ENCODE data around the gene CD40LG.

CD40LG gene

DNA sequence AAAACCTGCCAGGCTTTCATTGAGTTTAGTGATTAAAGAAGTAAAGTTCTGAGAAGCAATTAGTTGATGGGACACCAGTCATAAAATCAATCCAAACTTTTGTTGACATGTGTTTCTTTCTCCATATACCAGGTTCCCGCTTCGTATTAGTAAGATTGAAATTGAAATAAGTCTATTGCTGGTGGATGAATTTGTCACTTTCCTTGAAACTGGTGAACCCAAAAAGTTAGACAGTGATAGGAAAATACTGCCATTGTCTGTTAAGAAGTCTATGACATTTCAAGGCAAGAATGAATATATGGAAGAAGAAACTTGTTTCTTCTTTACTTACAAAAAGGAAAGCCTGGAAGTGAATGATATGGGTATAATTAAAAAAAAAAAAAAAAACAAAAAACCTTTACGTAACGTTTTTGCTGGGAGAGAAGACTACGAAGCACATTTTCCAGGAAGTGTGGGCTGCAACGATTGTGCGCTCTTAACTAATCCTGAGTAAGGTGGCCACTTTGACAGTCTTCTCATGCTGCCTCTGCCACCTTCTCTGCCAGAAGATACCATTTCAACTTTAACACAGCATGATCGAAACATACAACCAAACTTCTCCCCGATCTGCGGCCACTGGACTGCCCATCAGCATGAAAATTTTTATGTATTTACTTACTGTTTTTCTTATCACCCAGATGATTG lies at the start of gene CD40LG:
TSS of gene CD40LG (plus strand) at position 482 of the 684 bp plus-strand sequence. CDS start at position 573, 91 bp downstream.
- no peaks in the 10 kb centered on the region for H3K27me3 ChIP-seq (ENCODE audit: low read depth, low read length)
- no peaks in the 10 kb centered on the region for H3K9me3 ChIP-seq (ENCODE audit: control insufficient read depth in 1 of 2, low read length in 2 of 2)
- H3K27ac ChIP-seq (ENCODE audit: low read length): no peak within 1 kb of the TSS
- H3K36me3 ChIP-seq (ENCODE audit: control insufficient read depth in 1 of 2, insufficient read depth in 2 of 2, low read length in 2 of 2): no peaks in the 10 kb centered on the region
- no peak within 1 kb of the TSS for H3K4me3 ChIP-seq (ENCODE audit: low read depth in 1 of 2, low read length in 2 of 2)
- H3K4me1 ChIP-seq (ENCODE audit: control insufficient read depth in 1 of 2, insufficient read depth in 2 of 2, low read length in 2 of 2): no peaks in the 10 kb centered on the region

DNA sequence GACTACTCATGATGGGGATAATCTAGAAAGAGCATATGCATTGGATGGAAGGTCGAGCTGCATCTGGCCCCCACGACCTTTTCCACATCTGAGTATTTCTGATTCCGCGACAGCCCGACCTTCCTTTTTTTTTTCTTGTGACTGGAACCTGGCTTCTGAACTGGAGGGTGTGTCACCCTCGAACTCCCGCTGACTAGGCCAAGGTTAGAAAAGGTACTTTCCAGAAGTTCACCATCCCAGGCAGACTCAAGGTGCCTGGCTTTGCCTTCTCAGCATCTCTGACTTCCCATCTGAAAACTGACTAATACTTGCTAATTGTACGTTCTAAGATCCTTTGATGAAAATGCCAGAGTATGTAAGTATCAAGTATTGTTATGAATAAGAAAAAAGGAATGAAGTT lies 49.3 kb upstream of the CD40LG start:
- no peaks in the 10 kb centered on the region for H3K9me3 ChIP-seq (ENCODE audit: control insufficient read depth in 1 of 2, low read length in 2 of 2)
- H3K27me3 ChIP-seq (ENCODE audit: low read depth, low read length): no peaks in the 10 kb centered on the region
- H3K36me3 ChIP-seq (ENCODE audit: control insufficient read depth in 1 of 2, insufficient read depth in 2 of 2, low read length in 2 of 2): no peaks in the 10 kb centered on the region
- no peak overlapping the region for H3K27ac ChIP-seq (ENCODE audit: low read length)
- H3K4me3 ChIP-seq (ENCODE audit: low read depth in 1 of 2, low read length in 2 of 2): no peak overlapping the region
- no peaks in the 10 kb centered on the region for H3K4me1 ChIP-seq (ENCODE audit: control insufficient read depth in 1 of 2, insufficient read depth in 2 of 2, low read length in 2 of 2)

DNA sequence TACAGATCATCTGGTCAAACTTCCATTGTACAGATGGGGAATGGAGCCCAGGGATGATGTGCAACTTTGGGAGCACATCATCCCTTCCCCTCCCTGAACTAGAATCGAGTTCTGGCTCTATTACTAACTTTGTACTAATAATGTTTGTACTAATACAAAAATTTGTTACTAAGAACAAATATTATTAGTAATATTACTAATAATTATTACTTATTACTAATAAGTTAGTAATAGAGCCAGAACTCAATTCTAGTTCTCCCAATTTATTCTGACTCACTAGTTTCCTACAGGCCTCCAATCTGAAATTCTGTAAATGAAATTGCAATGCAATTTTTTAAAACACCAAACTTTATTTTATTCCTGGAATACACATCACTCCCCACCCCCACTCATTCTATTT lies 47.9 kb upstream of the CD40LG start:
- Histone ChIP-seq H3K27ac (ENCODE audit: low read length) (no peak overlapping the region), H3K27me3 (ENCODE audit: low read depth, low read length) (no peaks in the 10 kb centered on the region), H3K4me3 (ENCODE audit: low read depth in 1 of 2, low read length in 2 of 2) (no peak overlapping the region), H3K9me3 (ENCODE audit: control insufficient read depth in 1 of 2, low read length in 2 of 2) (no peaks in the 10 kb centered on the region), H3K4me1 (ENCODE audit: control insufficient read depth in 1 of 2, insufficient read depth in 2 of 2, low read length in 2 of 2) (no peaks in the 10 kb centered on the region), H3K36me3 (ENCODE audit: control insufficient read depth in 1 of 2, insufficient read depth in 2 of 2, low read length in 2 of 2) (no peaks in the 10 kb centered on the region)

- Histone ChIP-seq H3K4me1 (ENCODE audit: control insufficient read depth in 1 of 2, insufficient read depth in 2 of 2, low read length in 2 of 2) (no peaks in the 10 kb centered on the region), H3K9me3 (ENCODE audit: control insufficient read depth in 1 of 2, low read length in 2 of 2) (no peaks in the 10 kb centered on the region), H3K27ac (ENCODE audit: low read length) (no peak overlapping the region), H3K36me3 (ENCODE audit: control insufficient read depth in 1 of 2, insufficient read depth in 2 of 2, low read length in 2 of 2) (no peaks in the 10 kb centered on the region), H3K27me3 (ENCODE audit: low read depth, low read length) (no peaks in the 10 kb centered on the region), H3K4me3 (ENCODE audit: low read depth in 1 of 2, low read length in 2 of 2) (no peak overlapping the region)
These were observed 40.7 kb upstream of the CD40LG start for GRCh38 chrX:136607236-136607635.

- Histone ChIP-seq H3K4me3 (ENCODE audit: low read depth in 1 of 2, low read length in 2 of 2) (no peak overlapping the region), H3K27ac (ENCODE audit: low read length) (no peak overlapping the region), H3K9me3 (ENCODE audit: control insufficient read depth in 1 of 2, low read length in 2 of 2) (no peaks in the 10 kb centered on the region), H3K27me3 (ENCODE audit: low read depth, low read length) (no peaks in the 10 kb centered on the region), H3K36me3 (ENCODE audit: control insufficient read depth in 1 of 2, insufficient read depth in 2 of 2, low read length in 2 of 2) (no peaks in the 10 kb centered on the region), H3K4me1 (ENCODE audit: control insufficient read depth in 1 of 2, insufficient read depth in 2 of 2, low read length in 2 of 2) (no peaks in the 10 kb centered on the region)
These were observed 39.5 kb upstream of the CD40LG start for GRCh38 chrX:136608295-136608933.

DNA sequence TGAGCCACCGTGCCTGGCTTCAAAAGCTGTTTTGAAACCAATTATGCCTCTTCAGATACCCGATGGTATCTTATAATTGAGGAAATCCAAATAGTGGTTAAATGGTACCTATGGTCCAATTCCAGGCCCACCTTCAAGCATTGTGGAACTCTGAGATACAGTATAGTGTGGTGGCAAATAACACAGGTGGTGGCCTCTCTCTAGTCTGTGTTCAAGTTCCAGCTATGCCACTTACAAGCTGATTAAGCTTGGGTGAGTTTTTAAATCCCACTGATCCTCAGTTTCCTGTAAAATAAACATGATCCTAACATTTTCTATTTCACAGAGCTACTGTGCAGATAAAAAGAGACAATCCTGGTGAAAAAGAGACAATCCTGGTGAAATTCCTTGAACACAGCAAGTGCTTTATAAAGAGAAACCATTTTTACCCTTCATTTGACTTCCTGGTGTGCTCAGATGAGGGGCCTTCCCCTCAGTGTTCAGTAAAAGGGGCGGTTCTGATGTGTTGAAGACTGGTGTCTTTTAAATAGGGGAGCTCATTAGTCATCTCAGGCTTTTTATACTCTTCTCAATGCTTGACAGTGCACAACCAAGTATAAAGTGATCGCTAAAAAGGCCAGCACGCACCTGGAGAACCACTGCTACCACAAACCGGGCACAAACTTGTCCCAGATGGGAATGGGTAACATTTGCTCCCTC lies 30.8 kb upstream of the CD40LG start:
- no peak overlapping the region for H3K4me3 ChIP-seq (ENCODE audit: low read depth in 1 of 2, low read length in 2 of 2)
- no peaks in the 10 kb centered on the region for H3K36me3 ChIP-seq (ENCODE audit: control insufficient read depth in 1 of 2, insufficient read depth in 2 of 2, low read length in 2 of 2)

DNA sequence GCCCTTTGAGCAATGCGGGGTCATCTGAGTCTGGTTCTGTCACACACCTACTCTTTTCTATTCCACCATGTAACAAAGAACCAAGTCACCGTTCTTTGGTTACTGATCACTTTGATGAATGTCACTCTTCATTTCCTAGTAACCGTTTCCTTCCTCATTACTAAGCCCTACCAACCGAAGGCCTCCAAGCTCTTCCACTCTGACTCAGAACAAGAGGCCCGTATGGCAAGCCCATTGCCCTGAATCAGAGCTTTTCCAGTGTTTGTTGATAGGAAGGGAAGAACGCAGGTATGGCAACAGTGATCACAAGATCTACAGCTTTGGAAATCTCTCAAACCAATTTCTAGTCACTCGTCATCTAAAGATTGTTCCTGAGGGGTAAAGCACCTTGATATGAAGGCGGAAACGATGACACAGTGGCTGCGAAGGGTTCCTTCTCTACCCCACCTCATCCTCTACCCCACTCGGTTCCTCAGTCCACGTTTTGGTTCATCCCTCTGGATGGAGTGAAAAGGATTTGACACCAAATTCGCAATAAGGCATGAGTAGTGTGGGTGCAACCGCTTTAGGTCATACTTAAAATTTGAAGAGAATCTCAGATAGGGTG lies 28.0 kb upstream of the CD40LG start:
- Histone ChIP-seq H3K9me3 (ENCODE audit: control insufficient read depth in 1 of 2, low read length in 2 of 2) (no peaks in the 10 kb centered on the region), H3K36me3 (ENCODE audit: control insufficient read depth in 1 of 2, insufficient read depth in 2 of 2, low read length in 2 of 2) (no peaks in the 10 kb centered on the region), H3K4me3 (ENCODE audit: low read depth in 1 of 2, low read length in 2 of 2) (no peak overlapping the region), H3K27ac (ENCODE audit: low read length) (no peak overlapping the region), H3K27me3 (ENCODE audit: low read depth, low read length) (no peaks in the 10 kb centered on the region), H3K4me1 (ENCODE audit: control insufficient read depth in 1 of 2, insufficient read depth in 2 of 2, low read length in 2 of 2) (no peaks in the 10 kb centered on the region)

More for the DNA sequence above, 30.8 kb upstream of the CD40LG start:
- Histone ChIP-seq H3K27me3 (ENCODE audit: low read depth, low read length) (no peaks in the 10 kb centered on the region), H3K27ac (ENCODE audit: low read length) (no peak overlapping the region), H3K9me3 (ENCODE audit: control insufficient read depth in 1 of 2, low read length in 2 of 2) (no peaks in the 10 kb centered on the region), H3K4me1 (ENCODE audit: control insufficient read depth in 1 of 2, insufficient read depth in 2 of 2, low read length in 2 of 2) (no peaks in the 10 kb centered on the region)

- H3K4me3 ChIP-seq (ENCODE audit: low read depth in 1 of 2, low read length in 2 of 2): no peak overlapping the region
- H3K9me3 ChIP-seq (ENCODE audit: control insufficient read depth in 1 of 2, low read length in 2 of 2): no peaks in the 10 kb centered on the region
- H3K27ac ChIP-seq (ENCODE audit: low read length): no peak overlapping the region
- no peaks in the 10 kb centered on the region for H3K4me1 ChIP-seq (ENCODE audit: control insufficient read depth in 1 of 2, insufficient read depth in 2 of 2, low read length in 2 of 2)
- H3K36me3 ChIP-seq (ENCODE audit: control insufficient read depth in 1 of 2, insufficient read depth in 2 of 2, low read length in 2 of 2): no peaks in the 10 kb centered on the region
- H3K27me3 ChIP-seq (ENCODE audit: low read depth, low read length): no peaks in the 10 kb centered on the region
These were observed 27.2 kb upstream of the CD40LG start for GRCh38 chrX:136620780-136621179.

DNA sequence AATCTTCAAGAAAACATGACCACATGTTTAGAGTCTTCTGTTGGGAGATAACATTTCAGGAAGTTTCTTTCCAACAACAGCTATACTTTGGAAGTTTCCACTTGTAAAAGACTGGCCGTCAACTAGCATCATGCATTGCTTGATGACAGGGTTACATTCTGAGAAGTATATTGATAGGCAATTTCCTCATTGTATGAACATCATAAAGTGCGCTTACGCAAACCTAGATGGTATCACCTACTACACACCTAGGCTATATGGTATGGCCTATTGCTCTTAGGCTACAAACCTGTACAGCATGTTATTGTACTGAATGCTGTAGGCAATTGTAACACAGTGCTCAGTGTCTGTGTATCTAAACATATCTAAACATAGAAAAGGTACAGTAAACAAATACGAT lies 25.4 kb upstream of the CD40LG start:
- Histone ChIP-seq H3K36me3 (ENCODE audit: control insufficient read depth in 1 of 2, insufficient read depth in 2 of 2, low read length in 2 of 2) (no peaks in the 10 kb centered on the region), H3K27ac (ENCODE audit: low read length) (no peak overlapping the region), H3K27me3 (ENCODE audit: low read depth, low read length) (no peaks in the 10 kb centered on the region), H3K9me3 (ENCODE audit: control insufficient read depth in 1 of 2, low read length in 2 of 2) (no peaks in the 10 kb centered on the region), H3K4me1 (ENCODE audit: control insufficient read depth in 1 of 2, insufficient read depth in 2 of 2, low read length in 2 of 2) (no peaks in the 10 kb centered on the region), H3K4me3 (ENCODE audit: low read depth in 1 of 2, low read length in 2 of 2) (no peak overlapping the region)

DNA sequence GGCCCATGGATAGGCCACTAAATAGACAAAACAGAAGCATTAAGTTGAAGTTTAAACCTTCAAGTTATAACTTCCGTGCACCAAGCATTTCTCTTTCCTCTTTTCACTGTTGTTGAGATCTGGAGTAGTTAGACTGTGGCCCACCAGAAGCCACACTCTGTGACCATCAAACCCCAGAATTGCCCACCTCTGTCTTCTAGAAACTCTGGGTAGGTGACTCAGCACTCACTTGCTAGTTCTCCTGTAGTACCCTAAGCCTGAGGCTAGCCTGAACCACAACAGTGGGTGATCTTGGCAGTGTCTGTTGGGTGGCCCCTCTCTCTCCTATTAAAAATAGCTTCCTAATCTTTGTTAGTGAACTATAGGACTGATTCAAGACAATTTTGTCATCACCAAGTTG lies 24.6 kb upstream of the CD40LG start:
- H3K27me3 ChIP-seq (ENCODE audit: low read depth, low read length): no peaks in the 10 kb centered on the region
- no peaks in the 10 kb centered on the region for H3K9me3 ChIP-seq (ENCODE audit: control insufficient read depth in 1 of 2, low read length in 2 of 2)
- no peak overlapping the region for H3K4me3 ChIP-seq (ENCODE audit: low read depth in 1 of 2, low read length in 2 of 2)
- H3K36me3 ChIP-seq (ENCODE audit: control insufficient read depth in 1 of 2, insufficient read depth in 2 of 2, low read length in 2 of 2): no peaks in the 10 kb centered on the region
- H3K4me1 ChIP-seq (ENCODE audit: control insufficient read depth in 1 of 2, insufficient read depth in 2 of 2, low read length in 2 of 2): no peaks in the 10 kb centered on the region
- H3K27ac ChIP-seq (ENCODE audit: low read length): no peak overlapping the region

- H3K4me1 ChIP-seq (ENCODE audit: control insufficient read depth in 1 of 2, insufficient read depth in 2 of 2, low read length in 2 of 2): no peaks in the 10 kb centered on the region
- no peaks in the 10 kb centered on the region for H3K27me3 ChIP-seq (ENCODE audit: low read depth, low read length)
- H3K4me3 ChIP-seq (ENCODE audit: low read depth in 1 of 2, low read length in 2 of 2): no peak overlapping the region
- no peak overlapping the region for H3K27ac ChIP-seq (ENCODE audit: low read length)
- H3K9me3 ChIP-seq (ENCODE audit: control insufficient read depth in 1 of 2, low read length in 2 of 2): no peaks in the 10 kb centered on the region
- H3K36me3 ChIP-seq (ENCODE audit: control insufficient read depth in 1 of 2, insufficient read depth in 2 of 2, low read length in 2 of 2): no peaks in the 10 kb centered on the region
These were observed 22.7 kb upstream of the CD40LG start for GRCh38 chrX:136625246-136625645.

All from muscle layer of duodenum (tissue), 2 donors.